Fibroblast of mammary gland (primary cell): ENCODE measurements around the gene MAP4K2.

ENCODE experiments used
- DNase-seq: peaks from one replicate; pipeline ENCODE4 v3.0.0-alpha.2; 2010; ENCODE audit warnings: low read depth
- H3K4me3 ChIP-seq: 2 replicates; pipeline ENCODE4 v1.5.1; 2011; ENCODE audit warnings: low read depth, mild to moderate bottlenecking, low read length, moderate library complexity; ENCODE audit not compliant: control insufficient read depth
- CTCF ChIP-seq: conservative IDR thresholded peaks from 2 replicates; pipeline ENCODE4 v1.5.1; 2011; ENCODE audit warnings: low read depth, low read length, inconsistent platforms; ENCODE audit not compliant: control insufficient read depth, insufficient read depth

MAP4K2 gene

GRCh38 chr11:64741375-64742086 lies 61.5 kb downstream of the MAP4K2 start:
- no peak for TF ChIP-seq CTCF
- H3K4me3 ChIP-seq: no peak overlapping the region

GRCh38 chr11:64739871-64740270 lies 63.1 kb downstream of the MAP4K2 start:
- DNase-seq: no peak
- H3K4me3 ChIP-seq: no peak overlapping the region
- TF ChIP-seq CTCF: no peak

More at GRCh38 chr11:64741375-64742086, 61.5 kb downstream of the MAP4K2 start:
- no peak for DNase-seq

- no peak for TF ChIP-seq CTCF
- DNase-seq: no peak
- no peak overlapping the region for H3K4me3 ChIP-seq
Observed at GRCh38 chr11:64736654-64737053, 66.4 kb downstream of the MAP4K2 start.

GRCh38 chr11:64735725-64736259 lies 67.2 kb downstream of the MAP4K2 start:
- no peak for DNase-seq
- no peak overlapping the region for H3K4me3 ChIP-seq
- TF ChIP-seq CTCF: no peak
